Measurements from ENCODE around the gene ATP13A2.

Gene ATP13A2

GRCh38 chr1:17021896-17022295, 10.2 kb upstream of the ATP13A2 start:
- Histone ChIP-seq H3F3A (ENCODE audit: low read depth) (no peaks in the 10 kb centered on the region), H3K4me3 (ENCODE audit: low read length, poor library complexity, severe bottlenecking) (no peak overlapping the region), H3K4me1 (ENCODE audit: insufficient read depth, low read length, poor library complexity, severe bottlenecking) (no peaks in the 10 kb centered on the region), H3K36me3 (ENCODE audit: insufficient read depth, low read length) (peaks cover 95% of the 10 kb centered on the region; the same call in 1 of the 2 replicates), H3K9ac (ENCODE audit: low read depth, low read length, poor library complexity, severe bottlenecking) (no peak overlapping the region), H3K79me2 (ENCODE audit: insufficient read depth, low read length) (no peaks in the 10 kb centered on the region), H3K9me3 (ENCODE audit: insufficient read depth, low read depth, low read length) (no peaks in the 10 kb centered on the region), H3K9me2 (replicated peaks; ENCODE audit: low read depth, low read length) (no peaks in the 10 kb centered on the region), H2AFZ (ENCODE audit: low read length) (no peak overlapping the region), H4K20me1 (ENCODE audit: insufficient read depth, low read length, poor library complexity, severe bottlenecking) (no peaks in the 10 kb centered on the region), H3K4me2 (ENCODE audit: low read depth, low read length, poor library complexity, severe bottlenecking) (no peak overlapping the region), H3K27me3 (ENCODE audit: insufficient read depth, low read length, poor library complexity, severe bottlenecking) (no peaks in the 10 kb centered on the region)
- TF ChIP-seq EZH2phosphoT487 (IDR thresholded peaks at IDR 0.05; ENCODE audit: borderline replicate concordance), result no peak
- TF ChIP-seq CTCF (conservative IDR thresholded peaks at IDR 0.05; ENCODE audit: low read length), result no peak

GRCh38 chr1:17020502-17020901, 8.8 kb upstream of the ATP13A2 start:
- no peak overlapping the region for H2AFZ ChIP-seq (ENCODE audit: low read length)
- peaks cover 81% of the 10 kb centered on the region; the same call in 1 of the 2 replicates for H3K36me3 ChIP-seq (ENCODE audit: insufficient read depth, low read length)
- H3K4me3 ChIP-seq (ENCODE audit: low read length, poor library complexity, severe bottlenecking), result no peak overlapping the region
- H4K20me1 ChIP-seq (ENCODE audit: insufficient read depth, low read length, poor library complexity, severe bottlenecking), result no peaks in the 10 kb centered on the region
- no peaks in the 10 kb centered on the region for H3K9me3 ChIP-seq (ENCODE audit: insufficient read depth, low read depth, low read length)
- TF ChIP-seq EZH2phosphoT487 (IDR thresholded peaks at IDR 0.05; ENCODE audit: borderline replicate concordance) (no peak), CTCF (conservative IDR thresholded peaks at IDR 0.05; ENCODE audit: low read length) (no peak)
- no peak overlapping the region for H3K9ac ChIP-seq (ENCODE audit: low read depth, low read length, poor library complexity, severe bottlenecking)
- no peaks in the 10 kb centered on the region for H3K4me1 ChIP-seq (ENCODE audit: insufficient read depth, low read length, poor library complexity, severe bottlenecking)
- H3K9me2 ChIP-seq (replicated peaks; ENCODE audit: low read depth, low read length), result no peaks in the 10 kb centered on the region
- H3K27me3 ChIP-seq (ENCODE audit: insufficient read depth, low read length, poor library complexity, severe bottlenecking), result no peaks in the 10 kb centered on the region
- H3K79me2 ChIP-seq (ENCODE audit: insufficient read depth, low read length), result no peaks in the 10 kb centered on the region
- H3K4me2 ChIP-seq (ENCODE audit: low read depth, low read length, poor library complexity, severe bottlenecking), result no peak overlapping the region
- H3F3A ChIP-seq (ENCODE audit: low read depth), result no peaks in the 10 kb centered on the region

GRCh38 chr1:17018849-17019248, 7.1 kb upstream of the ATP13A2 start:
- Histone ChIP-seq H3K4me2 (ENCODE audit: low read depth, low read length, poor library complexity, severe bottlenecking) (no peak overlapping the region), H3K36me3 (ENCODE audit: insufficient read depth, low read length) (peaks cover 65% of the 10 kb centered on the region; the same call in 1 of the 2 replicates), H3K4me3 (ENCODE audit: low read length, poor library complexity, severe bottlenecking) (no peak overlapping the region), H3K9me3 (ENCODE audit: insufficient read depth, low read depth, low read length) (no peaks in the 10 kb centered on the region), H3K27me3 (ENCODE audit: insufficient read depth, low read length, poor library complexity, severe bottlenecking) (no peaks in the 10 kb centered on the region), H3K9ac (ENCODE audit: low read depth, low read length, poor library complexity, severe bottlenecking) (no peak overlapping the region), H2AFZ (ENCODE audit: low read length) (no peak overlapping the region), H3K4me1 (ENCODE audit: insufficient read depth, low read length, poor library complexity, severe bottlenecking) (peaks cover 2% of the 10 kb centered on the region), H3K79me2 (ENCODE audit: insufficient read depth, low read length) (no peaks in the 10 kb centered on the region), H3K9me2 (replicated peaks; ENCODE audit: low read depth, low read length) (no peaks in the 10 kb centered on the region), H3F3A (ENCODE audit: low read depth) (no peaks in the 10 kb centered on the region), H4K20me1 (ENCODE audit: insufficient read depth, low read length, poor library complexity, severe bottlenecking) (no peaks in the 10 kb centered on the region)
- TF ChIP-seq EZH2phosphoT487 (IDR thresholded peaks at IDR 0.05; ENCODE audit: borderline replicate concordance) (no peak), CTCF (conservative IDR thresholded peaks at IDR 0.05; ENCODE audit: low read length) (no peak)

Data from Loucy (cell line).